ENCODE data around the gene RPS6KB1. TPM values are rescaled to one million over a fixed set of nuclear protein-coding genes. Genes with fewer than 3 reads are reported as not detected.

RPS6KB1 gene
- polyA plus RNA-seq, 3 donors, result 37.7 to 40.2 (median 40.2) TPM

Other genes starting within 250 kb of the RPS6KB1 start
- 10 to 100 TPM; 26.6 to 30.9 (median 29.8) TPM for gene PTRH2, start 185.7 kb upstream of the RPS6KB1 start, polyA plus RNA-seq (ENCODE audit: insufficient read length in 3 of 3)
- 100 to 1,000 TPM; 112 to 132 (median 123) TPM for gene VMP1, start 185.5 kb upstream of the RPS6KB1 start, polyA plus RNA-seq (ENCODE audit: insufficient read length in 3 of 3)
- gene TUBD1, start 178 bp upstream of the RPS6KB1 start, polyA plus RNA-seq (ENCODE audit: insufficient read length in 3 of 3), result 10 to 100 TPM; 22.6 to 23.3 (median 23.2) TPM
- 10 to 100 TPM; 21.5 to 27.3 (median 22.9) TPM for gene RNFT1, start 71.6 kb downstream of the RPS6KB1 start, polyA plus RNA-seq (ENCODE audit: insufficient read length in 3 of 3)
- 10 to 100 TPM; 21.7 to 23.8 (median 22.9) TPM for gene HEATR6, start 185.8 kb downstream of the RPS6KB1 start, polyA plus RNA-seq (ENCODE audit: insufficient read length in 3 of 3)